SK-N-SH (cell line): ENCODE measurements around the gene EVA1A. TPM values are rescaled to one million over a fixed set of nuclear protein-coding genes. Genes with fewer than 3 reads are reported as not detected.

ENCODE experiments used
- CTCF ChIA-PET: fragments of 300-600, 350-600 bp; formaldehyde crosslinking; extraction: SDS; loops from one replicate; lab custom pipeline; 2021; lab: Yijun Ruan, JAX
- POLR2A ChIA-PET: fragments of 350-600 bp; sonication (Branson Sonifier 250); formaldehyde crosslinking; extraction: SDS; loops from one replicate; lab custom pipeline; 2020; ENCODE audit warnings: antibody characterized with exemption, inconsistent platforms; lab: Yijun Ruan, JAX
- DNase-seq: peaks from one replicate; pipeline ENCODE4 v3.0.0; 2012
- H2AFZ ChIP-seq: fragments of 200-600 bp; sonication (generic); 2 replicates; pipeline ENCODE4 v1.8.1; 2016; ENCODE audit warnings: antibody characterized with exemption, mild to moderate bottlenecking, low read depth
- H3F3A ChIP-seq: fragments of 200-600 bp; sonication (generic); replicated peaks from 2 replicates; pipeline ENCODE3; 2016; ENCODE audit warnings: antibody characterized with exemption, mild to moderate bottlenecking; ENCODE audit not compliant: insufficient read depth
- H3K27ac ChIP-seq, 2 experiments: fragments of 200-500 bp in 1 of 2; fragments of 200-600 bp in 1 of 2; sonication (Bioruptor generic) in 1 of 2; sonication (generic), shearing (Covaris generic) in 1 of 2; 2 replicates each; pipeline versions ENCODE4 v1.5.1 to v1.6.1; 2014 to 2016; ENCODE audit warnings: low read depth in 2 of 2, inconsistent platforms in 1 of 2, low read length in 1 of 2, mild to moderate bottlenecking in 1 of 2, mixed read lengths in 1 of 2
- H3K27me3 ChIP-seq: fragments of 200-600 bp; sonication (generic), shearing (Covaris generic); 2 replicates; pipeline ENCODE4 v1.6.1; 2016; ENCODE audit warnings: mixed run types; ENCODE audit not compliant: insufficient read depth
- H3K36me3 ChIP-seq, 2 experiments: fragments of 200-500 bp in 1 of 2; fragments of 200-600 bp in 1 of 2; sonication (Bioruptor generic) in 1 of 2; sonication (generic) in 1 of 2; replicated peaks in 1 of 2; 2 replicates each; pipeline versions ENCODE3 to v1.5.1; 2014 to 2016; ENCODE audit warnings: low read length in 1 of 2, mild to moderate bottlenecking in 1 of 2; ENCODE audit not compliant: insufficient read depth in 2 of 2, control insufficient read depth in 1 of 2
- H3K4me1 ChIP-seq, 2 experiments: fragments of 200-500 bp in 1 of 2; fragments of 200-600 bp in 1 of 2; sonication (Bioruptor generic) in 1 of 2; sonication (generic), shearing (Covaris generic) in 1 of 2; 2 replicates each; pipeline versions ENCODE4 v1.5.1 to v1.6.1; 2014 to 2016; ENCODE audit warnings: low read depth in 1 of 2, low read length in 1 of 2, mixed run types in 1 of 2; ENCODE audit not compliant: insufficient read depth in 2 of 2, control insufficient read depth in 1 of 2
- H3K4me2 ChIP-seq: fragments of 200-600 bp; sonication (generic), shearing (Covaris generic); 2 replicates; pipeline ENCODE4 v1.6.1; 2017; ENCODE audit warnings: mixed run types
- H3K4me3 ChIP-seq, 2 experiments: fragments of 200-500 bp in 1 of 2; fragments of 200-600 bp in 1 of 2; sonication (Bioruptor generic) in 1 of 2; sonication (generic), shearing (Covaris generic) in 1 of 2; 2 replicates each; pipeline versions ENCODE4 v1.5.1 to v1.8.1; 2014 to 2016; ENCODE audit warnings: low read depth in 2 of 2, inconsistent platforms in 1 of 2, low read length in 1 of 2, mild to moderate bottlenecking in 1 of 2, mixed read lengths in 1 of 2, moderate library complexity in 1 of 2
- H3K79me2 ChIP-seq: fragments of 200-600 bp; sonication (generic); 2 replicates; pipeline ENCODE4 v1.8.1; 2017; ENCODE audit warnings: mild to moderate bottlenecking; ENCODE audit not compliant: insufficient read depth
- H3K9ac ChIP-seq: fragments of 200-600 bp; sonication (generic); 2 replicates; pipeline ENCODE4 v1.6.1; 2017; ENCODE audit warnings: mixed run types
- H3K9me2 ChIP-seq: fragments of 200-600 bp; sonication (generic); 2 replicates; pipeline ENCODE4 v1.6.1; 2017; ENCODE audit warnings: mixed run types
- H3K9me3 ChIP-seq: fragments of 200-600 bp; sonication (generic); 2 replicates; pipeline ENCODE4 v1.6.1; 2017; ENCODE audit warnings: mixed run types, mild to moderate bottlenecking, moderate library complexity
- H4K20me1 ChIP-seq: fragments of 200-600 bp; sonication (generic); 2 replicates; pipeline ENCODE4 v1.6.1; 2017; ENCODE audit warnings: mild to moderate bottlenecking, mixed run types; ENCODE audit not compliant: insufficient read depth
- ELF1 ChIP-seq: IDR thresholded peaks from 2 replicates; pipeline ENCODE4 v1.4.0; 2012
- EZH2phosphoT487 ChIP-seq: fragments of 200-600 bp; sonication (generic); IDR thresholded peaks from 2 replicates; pipeline ENCODE4 v1.6.1; 2017; ENCODE audit warnings: low read depth, mixed run types, mild to moderate bottlenecking, antibody characterized with exemption, moderate library complexity, borderline replicate concordance
- FOSL2 ChIP-seq: IDR thresholded peaks from 2 replicates; pipeline ENCODE4 v1.4.0; 2012; ENCODE audit warnings: low read depth, mild to moderate bottlenecking, moderate library complexity, borderline replicate concordance
- FOXJ3 ChIP-seq: sonication (generic); formaldehyde crosslinking; IDR thresholded peaks from 2 replicates; pipeline ENCODE4 v1.5.1; 2020; ENCODE audit warnings: mild to moderate bottlenecking, missing genetic modification reagents
- FOXM1 ChIP-seq: IDR thresholded peaks from 2 replicates; pipeline ENCODE4 v1.4.0; 2012; ENCODE audit warnings: low read depth, mild to moderate bottlenecking
- GATA2 ChIP-seq: sonication (generic); formaldehyde crosslinking; IDR thresholded peaks from 2 replicates; pipeline ENCODE4 v1.5.0; 2020; ENCODE audit warnings: mild to moderate bottlenecking, missing genetic modification reagents
- MEF2A ChIP-seq: IDR thresholded peaks from 2 replicates; pipeline ENCODE4 v1.4.0; 2012; ENCODE audit warnings: low read depth, borderline replicate concordance
- MXI1 ChIP-seq: IDR thresholded peaks from 2 replicates; pipeline ENCODE4 v1.6.1; 2012; ENCODE audit warnings: mild to moderate bottlenecking, low read depth, low read length, improper control_type of control experiment
- NFIC ChIP-seq: IDR thresholded peaks from 2 replicates; pipeline ENCODE4 v1.4.0; 2012; ENCODE audit warnings: borderline replicate concordance
- PBX3 ChIP-seq: IDR thresholded peaks from 2 replicates; pipeline ENCODE4; 2012
- POLR2AphosphoS5 ChIP-seq: IDR thresholded peaks from 2 replicates; pipeline ENCODE4 v1.6.1; 2012; ENCODE audit warnings: low read depth, low read length
- RAD21 ChIP-seq: IDR thresholded peaks from 2 replicates; pipeline ENCODE4 v1.6.1; 2012; ENCODE audit warnings: mild to moderate bottlenecking, low read length
- RXRA ChIP-seq: IDR thresholded peaks from 2 replicates; pipeline ENCODE4 v1.4.0; 2012; ENCODE audit warnings: low read depth, mild to moderate bottlenecking, borderline replicate concordance
- SMC3 ChIP-seq: IDR thresholded peaks from 2 replicates; pipeline ENCODE4 v1.6.1; 2012; ENCODE audit warnings: low read depth, low read length, improper control_type of control experiment
- TAF1 ChIP-seq: IDR thresholded peaks from 2 replicates; pipeline ENCODE4 v1.6.1; 2012; ENCODE audit warnings: low read depth, mild to moderate bottlenecking, low read length, moderate library complexity, borderline replicate concordance
- TEAD4 ChIP-seq: IDR thresholded peaks from 2 replicates; pipeline ENCODE4 v1.4.0; 2012; ENCODE audit warnings: mild to moderate bottlenecking, borderline replicate concordance; ENCODE audit not compliant: insufficient read depth
- WGBS: methylation state at CpG from one replicate; pipeline ENCODE4 v1.1.6; 2017; ENCODE audit warnings: low lambda C conversion rate; 5-methylcytosine and 5-hydroxymethylcytosine counted together
- polyA plus RNA-seq, 3 experiments: library from polyadenylated mRNA; depleted of rRNA; stranded (reverse); fragments of >200 nt; gene quantifications; 2 replicates each; pipeline ENCODE4 v1.2.3, GENCODE V29; 2012
- TF ChIP-seq, protein P1 (sequence below): IDR thresholded peaks from 2 replicates; pipeline ENCODE4 v1.4.0; 2012; ENCODE audit warnings: low read depth, borderline replicate concordance
- TF ChIP-seq, protein P2 (sequence below): fragments of 200-600 bp; sonication (generic); IDR thresholded peaks from 2 replicates; pipeline ENCODE4 v1.6.1; 2017; ENCODE audit warnings: antibody characterized with exemption, mild to moderate bottlenecking, moderate library complexity
- TF ChIP-seq, protein P3 (sequence below): IDR thresholded peaks from 2 replicates; pipeline ENCODE4 v1.6.1; 2012; ENCODE audit warnings: mild to moderate bottlenecking, low read depth, low read length, moderate library complexity
- TF ChIP-seq, protein P4 (sequence below): fragments of 150-350 bp; IDR thresholded peaks from 2 replicates; pipeline ENCODE4 v1.6.1; 2016; ENCODE audit warnings: mild to moderate bottlenecking, low read depth, low read length
- TF ChIP-seq, protein P5 (sequence below): IDR thresholded peaks from 2 replicates; pipeline ENCODE4 v1.4.0; 2012; ENCODE audit warnings: low read depth, borderline replicate concordance

Gene EVA1A
- polyA plus RNA-seq, 1 of the 3 experiments (the other 2 are of a cell fraction), result 93.0 TPM

- POLR2A ChIA-PET, result no interaction called here
- Histone ChIP-seq H3K4me1 (peaks cover 0 to 43% of the 10 kb centered on the region in 2 experiments), H2AFZ (no peak overlapping the region), H3K27me3 (no peaks in the 10 kb centered on the region), H3K4me2 (peak overlapping the region; percentile 60), H3K4me3 (peak overlapping the region in 1 of 2 experiments; percentile 25; a peak in 1 of 4 replicates), H3K36me3 (peaks cover 0 to 3% of the 10 kb centered on the region in 2 experiments), H3K9ac (peak overlapping the region; percentile 72), H4K20me1 (no peaks in the 10 kb centered on the region), H3K79me2 (peaks cover 44% of the 10 kb centered on the region), H3K9me3 (no peaks in the 10 kb centered on the region), H3K27ac (peak overlapping the region; percentile 81 to 97; a peak in 3 of 4 replicates), H3F3A (peaks cover 45% of the 10 kb centered on the region), H3K9me2 (no peaks in the 10 kb centered on the region)
- CTCF ChIA-PET, result interaction anchor here (1.0 to 2.3 kb wide), 5 partner anchors 11 to 131 kb away, joined by 3 to 17 read pairs (median 4); no protein-coding TSS in a partner anchor
- WGBS, result 17% methylated on average over 1 of the region's 1 CpG
- no peak for DNase-seq
- TF ChIP-seq MEF2A (no peak), EZH2phosphoT487 (no peak), MXI1 (no peak), NFIC (peak; percentile 89), POLR2AphosphoS5 (no peak; the same call in 1 of the 2 replicates), PBX3 (no peak; the same call in 1 of the 2 replicates), RXRA (peak; percentile 68; the same call in 1 of the 2 replicates), ELF1 (no peak), FOXM1 (peak; percentile 73), TAF1 (no peak), GATA2 (CRISPR knock-in tag) (no peak), TEAD4 (peak; percentile 95), FOXJ3 (CRISPR knock-in tag) (no peak), RAD21 (no peak), FOSL2 (peak; percentile 71), SMC3 (no peak)
- TF ChIP-seq, protein P1, sequence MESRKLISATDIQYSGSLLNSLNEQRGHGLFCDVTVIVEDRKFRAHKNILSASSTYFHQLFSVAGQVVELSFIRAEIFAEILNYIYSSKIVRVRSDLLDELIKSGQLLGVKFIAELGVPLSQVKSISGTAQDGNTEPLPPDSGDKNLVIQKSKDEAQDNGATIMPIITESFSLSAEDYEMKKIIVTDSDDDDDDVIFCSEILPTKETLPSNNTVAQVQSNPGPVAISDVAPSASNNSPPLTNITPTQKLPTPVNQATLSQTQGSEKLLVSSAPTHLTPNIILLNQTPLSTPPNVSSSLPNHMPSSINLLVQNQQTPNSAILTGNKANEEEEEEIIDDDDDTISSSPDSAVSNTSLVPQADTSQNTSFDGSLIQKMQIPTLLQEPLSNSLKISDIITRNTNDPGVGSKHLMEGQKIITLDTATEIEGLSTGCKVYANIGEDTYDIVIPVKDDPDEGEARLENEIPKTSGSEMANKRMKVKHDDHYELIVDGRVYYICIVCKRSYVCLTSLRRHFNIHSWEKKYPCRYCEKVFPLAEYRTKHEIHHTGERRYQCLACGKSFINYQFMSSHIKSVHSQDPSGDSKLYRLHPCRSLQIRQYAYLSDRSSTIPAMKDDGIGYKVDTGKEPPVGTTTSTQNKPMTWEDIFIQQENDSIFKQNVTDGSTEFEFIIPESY, result no peak
- TF ChIP-seq, protein P2, sequence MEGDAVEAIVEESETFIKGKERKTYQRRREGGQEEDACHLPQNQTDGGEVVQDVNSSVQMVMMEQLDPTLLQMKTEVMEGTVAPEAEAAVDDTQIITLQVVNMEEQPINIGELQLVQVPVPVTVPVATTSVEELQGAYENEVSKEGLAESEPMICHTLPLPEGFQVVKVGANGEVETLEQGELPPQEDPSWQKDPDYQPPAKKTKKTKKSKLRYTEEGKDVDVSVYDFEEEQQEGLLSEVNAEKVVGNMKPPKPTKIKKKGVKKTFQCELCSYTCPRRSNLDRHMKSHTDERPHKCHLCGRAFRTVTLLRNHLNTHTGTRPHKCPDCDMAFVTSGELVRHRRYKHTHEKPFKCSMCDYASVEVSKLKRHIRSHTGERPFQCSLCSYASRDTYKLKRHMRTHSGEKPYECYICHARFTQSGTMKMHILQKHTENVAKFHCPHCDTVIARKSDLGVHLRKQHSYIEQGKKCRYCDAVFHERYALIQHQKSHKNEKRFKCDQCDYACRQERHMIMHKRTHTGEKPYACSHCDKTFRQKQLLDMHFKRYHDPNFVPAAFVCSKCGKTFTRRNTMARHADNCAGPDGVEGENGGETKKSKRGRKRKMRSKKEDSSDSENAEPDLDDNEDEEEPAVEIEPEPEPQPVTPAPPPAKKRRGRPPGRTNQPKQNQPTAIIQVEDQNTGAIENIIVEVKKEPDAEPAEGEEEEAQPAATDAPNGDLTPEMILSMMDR, result no peak
- TF ChIP-seq, protein P3, sequence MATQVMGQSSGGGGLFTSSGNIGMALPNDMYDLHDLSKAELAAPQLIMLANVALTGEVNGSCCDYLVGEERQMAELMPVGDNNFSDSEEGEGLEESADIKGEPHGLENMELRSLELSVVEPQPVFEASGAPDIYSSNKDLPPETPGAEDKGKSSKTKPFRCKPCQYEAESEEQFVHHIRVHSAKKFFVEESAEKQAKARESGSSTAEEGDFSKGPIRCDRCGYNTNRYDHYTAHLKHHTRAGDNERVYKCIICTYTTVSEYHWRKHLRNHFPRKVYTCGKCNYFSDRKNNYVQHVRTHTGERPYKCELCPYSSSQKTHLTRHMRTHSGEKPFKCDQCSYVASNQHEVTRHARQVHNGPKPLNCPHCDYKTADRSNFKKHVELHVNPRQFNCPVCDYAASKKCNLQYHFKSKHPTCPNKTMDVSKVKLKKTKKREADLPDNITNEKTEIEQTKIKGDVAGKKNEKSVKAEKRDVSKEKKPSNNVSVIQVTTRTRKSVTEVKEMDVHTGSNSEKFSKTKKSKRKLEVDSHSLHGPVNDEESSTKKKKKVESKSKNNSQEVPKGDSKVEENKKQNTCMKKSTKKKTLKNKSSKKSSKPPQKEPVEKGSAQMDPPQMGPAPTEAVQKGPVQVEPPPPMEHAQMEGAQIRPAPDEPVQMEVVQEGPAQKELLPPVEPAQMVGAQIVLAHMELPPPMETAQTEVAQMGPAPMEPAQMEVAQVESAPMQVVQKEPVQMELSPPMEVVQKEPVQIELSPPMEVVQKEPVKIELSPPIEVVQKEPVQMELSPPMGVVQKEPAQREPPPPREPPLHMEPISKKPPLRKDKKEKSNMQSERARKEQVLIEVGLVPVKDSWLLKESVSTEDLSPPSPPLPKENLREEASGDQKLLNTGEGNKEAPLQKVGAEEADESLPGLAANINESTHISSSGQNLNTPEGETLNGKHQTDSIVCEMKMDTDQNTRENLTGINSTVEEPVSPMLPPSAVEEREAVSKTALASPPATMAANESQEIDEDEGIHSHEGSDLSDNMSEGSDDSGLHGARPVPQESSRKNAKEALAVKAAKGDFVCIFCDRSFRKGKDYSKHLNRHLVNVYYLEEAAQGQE, result no peak
- TF ChIP-seq, protein P4, sequence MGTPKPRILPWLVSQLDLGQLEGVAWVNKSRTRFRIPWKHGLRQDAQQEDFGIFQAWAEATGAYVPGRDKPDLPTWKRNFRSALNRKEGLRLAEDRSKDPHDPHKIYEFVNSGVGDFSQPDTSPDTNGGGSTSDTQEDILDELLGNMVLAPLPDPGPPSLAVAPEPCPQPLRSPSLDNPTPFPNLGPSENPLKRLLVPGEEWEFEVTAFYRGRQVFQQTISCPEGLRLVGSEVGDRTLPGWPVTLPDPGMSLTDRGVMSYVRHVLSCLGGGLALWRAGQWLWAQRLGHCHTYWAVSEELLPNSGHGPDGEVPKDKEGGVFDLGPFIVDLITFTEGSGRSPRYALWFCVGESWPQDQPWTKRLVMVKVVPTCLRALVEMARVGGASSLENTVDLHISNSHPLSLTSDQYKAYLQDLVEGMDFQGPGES, result no peak
- TF ChIP-seq, protein P5, sequence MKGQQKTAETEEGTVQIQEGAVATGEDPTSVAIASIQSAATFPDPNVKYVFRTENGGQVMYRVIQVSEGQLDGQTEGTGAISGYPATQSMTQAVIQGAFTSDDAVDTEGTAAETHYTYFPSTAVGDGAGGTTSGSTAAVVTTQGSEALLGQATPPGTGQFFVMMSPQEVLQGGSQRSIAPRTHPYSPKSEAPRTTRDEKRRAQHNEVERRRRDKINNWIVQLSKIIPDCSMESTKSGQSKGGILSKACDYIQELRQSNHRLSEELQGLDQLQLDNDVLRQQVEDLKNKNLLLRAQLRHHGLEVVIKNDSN, result no peak
Measured at GRCh38 chr2:75595541-75596395, 35.0 kb upstream of the EVA1A start.
